Left lung (tissue), 10 donors: Measurements from ENCODE around the gene DISC1. TPM values are rescaled to one million over a fixed set of nuclear protein-coding genes. Genes with fewer than 3 reads are reported as not detected.
A peak's percentile ranks its signal among the peaks of the same experiment; 100 is the strongest.

Experiments used
- ATAC-seq: fragments of 200-7000 bp; cut with Tn5 transposase; one replicate; pipeline ENCODE4 v1.9.1; 2020; ENCODE audit warnings: moderate library complexity
- DNase-seq, 4 donors: peaks; one replicate each; pipeline ENCODE4 v3.0.0-alpha.2; 2013 to 2020
- H3K27ac ChIP-seq, 2 donors: fragments of 200-600 bp; sonication (generic) in 1 of 2; one replicate each; pipeline versions ENCODE4 v1.5.0 to v1.8.0; 2020 to 2021
- H3K27me3 ChIP-seq, 2 donors: fragments of 200-600 bp; sonication (generic) in 1 of 2; one replicate each; pipeline versions ENCODE4 v1.5.0 to v1.8.0; 2020 to 2021
- H3K36me3 ChIP-seq, 2 donors: fragments of 200-600 bp; sonication (generic) in 1 of 2; one replicate each; pipeline versions ENCODE4 v1.5.0 to v1.8.0; 2020 to 2021
- H3K4me1 ChIP-seq, 2 donors: fragments of 200-600 bp; one replicate each; pipeline ENCODE4 v1.8.0; 2021
- H3K4me3 ChIP-seq, 2 donors: fragments of 200-600 bp; sonication (generic) in 1 of 2; one replicate each; pipeline versions ENCODE4 v1.5.0 to v1.8.0; 2020 to 2021; ENCODE audit warnings: mild to moderate bottlenecking in 1 of 2
- H3K9me3 ChIP-seq, 2 donors: fragments of 200-600 bp; sonication (generic) in 1 of 2; one replicate each; pipeline versions ENCODE4 v1.5.0 to v1.8.0; 2020 to 2021
- CTCF ChIP-seq, 2 donors: fragments of 200-600 bp; sonication (generic) in 1 of 2; IDR thresholded peaks; one replicate each; pipeline versions ENCODE4 v1.5.0 to v1.8.0; 2021; ENCODE audit warnings: antibody characterized with exemption in 2 of 2
- intact Hi-C, 2 donors: fragments of 100-400 bp; cut with DNase I; formaldehyde crosslinking; loops; one replicate each; pipeline versions ENCODE4 v1.11.2 to v1.14.2; 2022
- polyA plus RNA-seq, 6 donors: library from polyadenylated mRNA; unstranded; fragments of 120-200 nt; gene quantifications; one replicate each; pipeline ENCODE4 v1.2.1, GENCODE V29; 2013; ENCODE audit not compliant: insufficient read length in 6 of 6
- total RNA-seq, 2 donors: library from RNA; stranded (reverse); fragmentation: NEBNext Ultra II Directional; extraction: Animal tissue kit (Norgen Biotek cat#: 25700); gene quantifications; one replicate each; pipeline ENCODE4 v1.2.1, GENCODE V29; 2021
- donor health status: DM: no; HTN: yes; CAD: no.
- donor health status: DM: no; HTN: no; CAD: no.

DISC1 gene
- total and polyA plus RNA-seq, 8 donors: 3.9 to 11.7 (median 10.5) TPM

GRCh38 chr1:231629132-231629531, 2.5 kb downstream of the DISC1 start:
- Histone ChIP-seq H3K27me3 (no peaks in the 10 kb centered on the region), H3K9me3 (no peaks in the 10 kb centered on the region), H3K4me3 (no peak overlapping the region), H3K27ac (peak overlapping the region in 1 of 2 donors; percentile 95), H3K36me3 (no peaks in the 10 kb centered on the region), H3K4me1 (peaks cover 5 to 41% of the 10 kb centered on the region in 2 donors)
- ATAC-seq (no peak), DNase-seq (peak in 1 of 4 donors; percentile 43)
- no peak for TF ChIP-seq CTCF (IDR thresholded peaks at IDR 0.05)
- intact Hi-C loops: no loop called here

GRCh38 chr1:231630558-231631205, 4.1 kb downstream of the DISC1 start:
- no peak for ATAC-seq

GRCh38 chr1:231631717-231632116, 5.1 kb downstream of the DISC1 start:
- peaks cover 0 to 35% of the 10 kb centered on the region in 2 donors for H3K4me1 ChIP-seq
- no peak overlapping the region for H3K4me3 ChIP-seq
- no peak overlapping the region for H3K27ac ChIP-seq
- DNase-seq (no peak), ATAC-seq (no peak)
- TF ChIP-seq CTCF (IDR thresholded peaks at IDR 0.05): no peak
- intact Hi-C loops: no loop called here
- no peaks in the 10 kb centered on the region for H3K9me3 ChIP-seq
- no peaks in the 10 kb centered on the region for H3K27me3 ChIP-seq
- H3K36me3 ChIP-seq: no peaks in the 10 kb centered on the region

More at GRCh38 chr1:231630558-231631205, 4.1 kb downstream of the DISC1 start:
- Histone ChIP-seq H3K27ac (no peak overlapping the region), H3K4me3 (no peak overlapping the region), H3K36me3 (no peaks in the 10 kb centered on the region), H3K27me3 (no peaks in the 10 kb centered on the region), H3K4me1 (peaks cover 5 to 41% of the 10 kb centered on the region in 2 donors), H3K9me3 (no peaks in the 10 kb centered on the region)
- intact Hi-C loops: no loop called here
- TF ChIP-seq CTCF (IDR thresholded peaks at IDR 0.05): no peak
- DNase-seq: no peak

- H3K36me3 ChIP-seq: no peaks in the 10 kb centered on the region
- ATAC-seq (no peak), DNase-seq (no peak)
- intact Hi-C loops: no loop called here
- H3K27ac ChIP-seq: no peak overlapping the region
- no peaks in the 10 kb centered on the region for H3K27me3 ChIP-seq
- TF ChIP-seq CTCF (IDR thresholded peaks at IDR 0.05): no peak
- H3K4me3 ChIP-seq: no peak overlapping the region
- peaks cover 0 to 35% of the 10 kb centered on the region in 2 donors for H3K4me1 ChIP-seq
- no peaks in the 10 kb centered on the region for H3K9me3 ChIP-seq
These were observed 5.5 kb downstream of the DISC1 start for GRCh38 chr1:231632119-231632518.

- Histone ChIP-seq H3K4me3 (no peak overlapping the region), H3K36me3 (no peaks in the 10 kb centered on the region), H3K4me1 (peaks cover 0 to 13% of the 10 kb centered on the region in 2 donors), H3K9me3 (no peaks in the 10 kb centered on the region), H3K27me3 (no peaks in the 10 kb centered on the region), H3K27ac (no peak overlapping the region)
- no peak for ATAC-seq
- DNase-seq: no peak
- intact Hi-C loops: no loop called here
- TF ChIP-seq CTCF (IDR thresholded peaks at IDR 0.05): no peak
These were observed 7.9 kb downstream of the DISC1 start for GRCh38 chr1:231634323-231635013.
